Mesodermal cell (in vitro differentiated cells): Measurements from ENCODE around the gene GBX2.

Experiments used
- H3K27ac ChIP-seq: 2 replicates; pipeline ENCODE4 v1.7.0; 2013; ENCODE audit warnings: mild to moderate bottlenecking, low read depth, low read length, moderate library complexity; ENCODE audit not compliant: severe bottlenecking
- H3K36me3 ChIP-seq: 2 replicates; pipeline ENCODE4 v1.7.1; 2013; ENCODE audit warnings: mild to moderate bottlenecking, low read length, moderate library complexity; ENCODE audit not compliant: control insufficient read depth, insufficient read depth
- H3K4me1 ChIP-seq: one replicate; pipeline ENCODE4 v1.7.1; 2013; ENCODE audit warnings: mild to moderate bottlenecking, low read length; ENCODE audit not compliant: insufficient read depth, control insufficient read depth, poor library complexity, severe bottlenecking
- H3K4me3 ChIP-seq: 2 replicates; pipeline ENCODE4 v1.7.0; 2013; ENCODE audit warnings: low read length, control low read depth, mild to moderate bottlenecking; ENCODE audit not compliant: insufficient read depth, poor library complexity, severe bottlenecking; ENCODE audit errors: extremely low read depth
- H3K9me3 ChIP-seq: 2 replicates; pipeline ENCODE4 v1.7.1; 2013; ENCODE audit warnings: mild to moderate bottlenecking, low read length, moderate library complexity; ENCODE audit not compliant: control insufficient read depth
- WGBS, 2 experiments: methylation state at CpG; one replicate each; pipeline ENCODE4 v1.1.5; 2013; ENCODE audit warnings: missing lambda C conversion rate in 2 of 2; ENCODE audit not compliant: insufficient coverage in 2 of 2; 5-methylcytosine and 5-hydroxymethylcytosine counted together

GBX2 gene

GRCh38 chr2:236160366-236161081 lies 7.7 kb downstream of the GBX2 start:
- H3K27ac ChIP-seq: no peak overlapping the region
- H3K4me3 ChIP-seq: no peak overlapping the region
- no peaks in the 10 kb centered on the region for H3K36me3 ChIP-seq
- H3K4me1 ChIP-seq: peaks cover 12% of the 10 kb centered on the region
- H3K9me3 ChIP-seq: no peaks in the 10 kb centered on the region
- WGBS, 2 experiments: 45 to 61% methylated on average over 11 to 13 of the region's 22 CpGs

- Histone ChIP-seq H3K9me3 (no peaks in the 10 kb centered on the region), H3K27ac (no peak overlapping the region), H3K4me1 (peaks cover 8% of the 10 kb centered on the region), H3K4me3 (no peak overlapping the region), H3K36me3 (no peaks in the 10 kb centered on the region)
- 14 to 19% methylated on average over 28 to 31 of the region's 33 CpGs for WGBS, 2 experiments
Measured at GRCh38 chr2:236159778-236160170, 8.4 kb downstream of the GBX2 start.

DNA sequence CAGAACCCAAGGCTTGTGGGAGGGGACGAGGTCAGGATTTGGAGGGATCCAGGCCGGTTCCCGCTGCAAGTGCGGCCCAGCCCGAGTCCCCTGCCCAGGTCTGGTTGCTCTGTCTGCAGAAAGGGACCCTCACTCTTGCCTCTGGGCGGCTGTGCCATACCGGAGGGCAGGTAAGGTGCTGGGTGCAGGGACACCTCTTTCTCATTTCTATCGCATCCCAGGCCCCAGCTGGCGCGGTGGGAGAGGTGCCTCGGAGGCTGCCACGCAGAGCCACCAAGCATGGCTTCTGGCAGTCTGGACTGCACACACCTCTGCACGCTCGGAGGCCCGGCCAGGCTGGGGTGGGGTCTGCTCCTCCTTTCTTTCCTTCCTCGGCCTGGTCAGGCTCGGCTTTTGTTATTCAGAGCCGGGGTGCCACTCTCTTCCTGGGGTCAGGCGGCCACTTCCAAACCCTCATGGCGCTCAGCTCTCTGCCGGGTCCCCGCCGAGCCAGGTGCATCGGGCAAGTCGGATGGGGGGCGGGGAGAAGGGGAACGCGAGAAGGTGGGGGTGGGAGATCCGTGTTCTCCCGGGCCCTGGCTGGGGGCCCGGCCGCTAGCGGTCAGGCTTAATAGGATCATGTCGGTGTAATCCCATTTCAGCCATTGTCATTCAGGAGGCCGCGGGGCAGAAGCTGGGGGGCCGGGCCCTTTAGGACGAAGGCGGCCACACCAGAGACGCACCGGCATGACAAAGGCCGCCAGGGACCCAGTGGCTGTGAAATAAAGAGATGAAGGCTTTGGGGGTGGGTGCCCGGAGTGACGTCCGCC lies 9.0 kb downstream of the GBX2 start:
- whole genome bisulfite sequencing, 2 experiments: 3 to 10% methylated on average over 15 to 27 of the region's 45 CpGs
- Histone ChIP-seq H3K27ac (no peak overlapping the region), H3K4me3 (no peak overlapping the region), H3K9me3 (no peaks in the 10 kb centered on the region), H3K4me1 (peaks cover 6% of the 10 kb centered on the region), H3K36me3 (no peaks in the 10 kb centered on the region)

- no peaks in the 10 kb centered on the region for H3K9me3 ChIP-seq
- peaks cover 4% of the 10 kb centered on the region for H3K4me1 ChIP-seq
- WGBS, 2 experiments: 94 to 96% methylated on average over 3 to 6 of the region's 10 CpGs
- H3K36me3 ChIP-seq: no peaks in the 10 kb centered on the region
- H3K27ac ChIP-seq: no peak overlapping the region
- no peak overlapping the region for H3K4me3 ChIP-seq
Measured at GRCh38 chr2:236157815-236158498, 10.2 kb downstream of the GBX2 start.

GRCh38 chr2:236157366-236157765 lies 10.8 kb downstream of the GBX2 start:
- Histone ChIP-seq H3K9me3 (peaks cover 3% of the 10 kb centered on the region), H3K4me1 (peaks cover 4% of the 10 kb centered on the region), H3K27ac (no peak overlapping the region), H3K36me3 (no peaks in the 10 kb centered on the region), H3K4me3 (no peak overlapping the region)
- WGBS, 2 experiments: 95 to 100% methylated on average over 4 to 5 of the region's 6 CpGs

DNA sequence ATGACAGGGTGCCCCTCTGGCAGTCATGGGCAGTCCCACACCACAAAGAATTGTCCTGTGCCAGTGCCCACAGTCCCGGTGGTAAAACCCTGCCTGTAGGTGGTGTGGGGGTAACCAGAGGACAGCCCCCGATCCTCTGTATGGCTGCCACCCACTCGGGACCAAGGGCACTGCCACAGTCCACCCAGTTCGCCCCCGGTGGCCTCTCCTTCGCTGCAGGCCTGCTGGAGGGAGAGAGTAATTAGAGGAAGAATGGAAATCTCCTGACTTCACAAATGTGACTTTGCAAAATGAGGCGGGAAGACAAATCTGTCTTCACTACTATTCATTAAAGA lies 11.4 kb downstream of the GBX2 start:
- Histone ChIP-seq H3K9me3 (peaks cover 5% of the 10 kb centered on the region), H3K27ac (no peak overlapping the region), H3K4me3 (no peak overlapping the region), H3K4me1 (peaks cover 4% of the 10 kb centered on the region), H3K36me3 (no peaks in the 10 kb centered on the region)
- WGBS, 2 experiments: 83% methylated on average over 4 of the region's 7 CpGs; no CpG with 5 or more reads in 1 of the 2 experiments

DNA sequence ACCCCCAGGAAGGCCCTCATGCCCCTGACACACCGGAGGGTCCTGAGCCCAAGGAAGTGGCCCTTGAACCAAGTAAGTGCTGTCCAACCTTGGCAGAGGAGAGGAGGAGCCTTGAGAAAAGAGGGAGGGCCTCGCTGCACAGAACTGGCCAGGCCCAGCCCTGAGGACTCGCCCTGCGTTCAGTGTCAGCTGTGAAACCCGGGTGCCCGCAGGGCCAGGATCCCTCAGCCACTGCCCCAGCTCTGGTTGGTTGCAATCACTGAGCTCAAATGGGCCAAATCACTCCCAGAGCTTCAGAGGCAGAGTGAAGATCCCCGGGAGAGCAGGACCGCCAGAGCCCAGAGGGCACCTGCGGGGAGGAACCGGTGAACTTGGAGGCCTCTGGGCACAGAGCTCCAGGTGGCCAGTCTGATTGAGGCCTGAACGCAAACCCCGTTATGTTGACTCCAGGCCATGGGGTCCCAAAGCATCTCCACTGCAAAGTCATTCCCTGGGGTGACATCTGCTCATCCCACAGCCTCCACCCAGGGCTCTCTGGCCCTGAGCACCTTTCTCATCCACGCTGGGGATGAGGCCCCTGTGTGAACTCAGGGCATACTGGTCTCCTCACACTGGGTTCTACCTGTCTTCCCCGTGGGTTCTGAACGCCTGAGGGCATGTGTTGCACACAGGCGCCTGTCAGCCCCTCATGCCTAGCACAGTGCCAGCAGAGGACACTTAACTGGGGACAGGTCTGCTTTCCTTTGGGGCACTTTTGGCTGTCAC lies 11.9 kb downstream of the GBX2 start:
- Histone ChIP-seq H3K4me1 (peaks cover 4% of the 10 kb centered on the region), H3K36me3 (no peaks in the 10 kb centered on the region), H3K27ac (no peak overlapping the region), H3K4me3 (no peak overlapping the region), H3K9me3 (peaks cover 5% of the 10 kb centered on the region)
- WGBS, 2 experiments: 91 to 94% methylated on average over 15 to 16 of the region's 16 CpGs

DNA sequence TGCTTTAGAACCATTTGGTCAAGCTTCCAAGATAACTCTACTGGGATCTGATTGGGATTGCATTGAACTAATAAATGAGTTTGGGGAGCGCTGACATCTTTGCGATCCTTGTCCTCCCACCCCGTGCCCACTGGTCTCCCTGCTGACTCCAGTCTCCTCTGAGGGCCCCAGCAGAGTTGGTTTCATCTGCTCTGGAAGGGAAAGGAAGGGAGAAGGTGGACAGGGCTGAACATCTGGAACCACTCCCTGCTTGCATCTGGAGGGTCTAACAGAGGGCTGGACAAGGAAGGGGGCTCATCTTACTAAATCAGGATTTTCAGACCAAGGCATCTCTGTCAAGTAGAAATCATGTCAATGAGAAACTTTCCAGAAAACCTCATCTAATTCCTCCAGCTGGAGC lies 12.8 kb downstream of the GBX2 start:
- H3K9me3 ChIP-seq: peaks cover 5% of the 10 kb centered on the region
- no peak overlapping the region for H3K4me3 ChIP-seq
- no peak overlapping the region for H3K27ac ChIP-seq
- WGBS, 2 experiments: 100% methylated on average over 3 of the region's 3 CpGs; no CpG with 5 or more reads in 1 of the 2 experiments
- peaks cover 4% of the 10 kb centered on the region for H3K4me1 ChIP-seq
- H3K36me3 ChIP-seq: no peaks in the 10 kb centered on the region

- Histone ChIP-seq H3K36me3 (no peaks in the 10 kb centered on the region), H3K9me3 (no peaks in the 10 kb centered on the region), H3K4me3 (no peak overlapping the region), H3K27ac (no peak overlapping the region), H3K4me1 (no peaks in the 10 kb centered on the region)
- WGBS, 2 experiments: 90% methylated on average over 6 of the region's 7 CpGs; no CpG with 5 or more reads in 1 of the 2 experiments
Measured at GRCh38 chr2:236146436-236146835, 21.8 kb downstream of the GBX2 start.

GRCh38 chr2:236143811-236144210 lies 24.4 kb downstream of the GBX2 start:
- no peaks in the 10 kb centered on the region for H3K4me1 ChIP-seq
- H3K9me3 ChIP-seq: no peaks in the 10 kb centered on the region
- no peaks in the 10 kb centered on the region for H3K36me3 ChIP-seq
- no peak overlapping the region for H3K4me3 ChIP-seq
- 90 to 92% methylated on average over 3 to 7 of the region's 10 CpGs for whole genome bisulfite sequencing, 2 experiments
- H3K27ac ChIP-seq: no peak overlapping the region
